GM21723 (cell line): Measurements from ENCODE around the gene PPM1K.
A peak's percentile ranks its signal among the peaks of the same experiment; 100 is the strongest.

ENCODE experiments used
- ATAC-seq: cut with Tn5 transposase; IDR thresholded peaks from one replicate; pipeline ENCODE4 v1.9.1; 2021; ENCODE audit warnings: mild to moderate bottlenecking, moderate library complexity; ENCODE audit not compliant: unreplicated experiment

PPM1K gene

DNA sequence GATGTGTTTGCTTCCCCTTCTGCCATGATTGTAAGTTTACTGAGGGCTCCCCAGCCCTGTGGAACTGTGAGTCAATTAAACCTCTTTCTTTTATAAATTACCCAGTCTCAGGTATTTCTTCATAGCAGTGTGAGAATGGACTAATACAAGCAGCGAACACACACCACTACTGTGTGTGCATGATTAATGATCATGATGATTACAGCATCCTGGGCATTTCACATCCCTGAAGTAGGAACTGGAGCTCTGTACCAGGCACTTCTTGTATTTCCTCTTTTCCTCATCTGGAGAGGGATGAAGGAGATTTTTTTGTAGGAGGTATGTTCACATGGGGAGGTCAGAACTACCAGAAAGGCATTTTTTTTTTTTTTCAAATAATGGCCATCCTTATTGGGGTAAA is 60.8 kb downstream of the PPM1K start:
- no peak for ATAC-seq

DNA sequence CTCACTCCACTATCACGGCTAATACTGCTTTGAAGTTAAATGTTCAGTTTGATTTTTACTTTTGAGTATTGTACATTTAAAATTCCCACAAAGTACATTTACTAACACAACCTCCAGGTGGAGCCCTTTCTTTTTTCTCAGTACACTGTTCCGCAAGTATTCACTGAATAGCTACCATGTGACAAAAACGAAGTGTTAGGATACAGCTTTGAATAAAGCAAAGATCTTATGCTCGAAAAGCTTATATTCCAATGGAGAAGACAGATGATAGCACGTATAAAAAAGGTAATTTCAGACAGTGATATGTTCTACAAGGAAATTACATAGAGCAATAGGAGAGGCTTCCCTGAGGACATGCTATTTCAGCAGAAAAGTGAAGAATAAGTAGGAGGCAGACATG is 65.3 kb downstream of the PPM1K start:
- ATAC-seq: no peak

DNA sequence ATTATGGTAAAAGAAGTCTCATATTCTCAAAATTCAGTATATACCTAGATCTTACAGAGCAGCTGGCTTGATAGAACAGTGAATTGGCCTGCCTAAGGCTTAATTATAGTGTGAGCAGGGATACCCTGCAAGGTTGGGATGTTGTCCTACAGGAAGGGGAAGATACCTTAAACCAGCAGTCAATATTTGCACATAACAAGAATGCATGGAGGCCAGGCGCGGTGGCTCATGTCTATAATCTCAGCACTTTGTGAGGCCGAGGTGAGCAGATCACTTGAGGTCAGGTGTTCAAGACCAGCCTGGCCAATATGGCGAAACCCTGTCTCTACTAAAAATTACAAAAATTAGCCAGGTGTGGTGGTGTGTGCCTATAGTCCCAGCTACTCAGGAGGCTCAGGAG is 67.2 kb downstream of the PPM1K start:
- no peak for ATAC-seq

DNA sequence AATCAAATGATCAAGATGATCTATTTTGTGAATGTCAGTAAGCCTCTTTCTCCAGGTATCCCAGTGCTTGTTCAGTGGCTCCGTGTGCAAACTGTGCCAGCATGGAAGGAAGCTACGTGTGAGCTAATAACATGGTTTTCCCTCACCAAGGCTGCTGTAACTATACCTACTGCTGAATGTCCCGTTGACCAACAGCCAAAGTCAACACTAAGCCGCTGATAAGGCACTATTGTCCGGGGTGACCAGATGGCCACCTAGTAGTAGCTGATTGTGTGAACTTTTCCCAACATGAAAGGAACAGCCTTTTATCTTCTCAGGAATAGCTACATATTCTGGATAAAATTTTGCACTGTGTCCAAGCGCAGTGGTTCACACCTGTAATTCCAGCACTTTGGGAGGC is 68.0 kb downstream of the PPM1K start:
- ATAC-seq: no peak

DNA sequence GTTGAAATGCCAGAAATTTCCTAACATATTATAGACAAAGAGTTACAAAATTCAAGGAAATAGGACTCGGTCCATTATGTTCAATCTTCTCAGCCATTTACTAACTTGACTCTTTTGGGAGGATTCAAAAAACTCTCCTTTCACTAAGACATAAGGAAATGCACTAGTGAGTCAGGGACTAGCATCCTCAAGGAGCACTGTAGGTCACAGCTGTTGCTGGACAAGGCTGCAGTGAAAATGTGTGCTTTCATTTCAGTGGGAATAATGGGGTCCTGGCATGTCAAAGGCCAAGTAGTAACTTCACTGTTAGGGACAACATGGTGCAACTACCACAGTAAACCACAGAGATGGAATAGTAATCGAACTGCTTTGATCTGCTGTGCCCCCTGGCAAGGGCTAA is 69.0 kb downstream of the PPM1K start:
- ATAC-seq: no peak

- peak; percentile 19 for ATAC-seq
Observed at GRCh38 chr4:88212253-88212561, 72.2 kb downstream of the PPM1K start.

DNA sequence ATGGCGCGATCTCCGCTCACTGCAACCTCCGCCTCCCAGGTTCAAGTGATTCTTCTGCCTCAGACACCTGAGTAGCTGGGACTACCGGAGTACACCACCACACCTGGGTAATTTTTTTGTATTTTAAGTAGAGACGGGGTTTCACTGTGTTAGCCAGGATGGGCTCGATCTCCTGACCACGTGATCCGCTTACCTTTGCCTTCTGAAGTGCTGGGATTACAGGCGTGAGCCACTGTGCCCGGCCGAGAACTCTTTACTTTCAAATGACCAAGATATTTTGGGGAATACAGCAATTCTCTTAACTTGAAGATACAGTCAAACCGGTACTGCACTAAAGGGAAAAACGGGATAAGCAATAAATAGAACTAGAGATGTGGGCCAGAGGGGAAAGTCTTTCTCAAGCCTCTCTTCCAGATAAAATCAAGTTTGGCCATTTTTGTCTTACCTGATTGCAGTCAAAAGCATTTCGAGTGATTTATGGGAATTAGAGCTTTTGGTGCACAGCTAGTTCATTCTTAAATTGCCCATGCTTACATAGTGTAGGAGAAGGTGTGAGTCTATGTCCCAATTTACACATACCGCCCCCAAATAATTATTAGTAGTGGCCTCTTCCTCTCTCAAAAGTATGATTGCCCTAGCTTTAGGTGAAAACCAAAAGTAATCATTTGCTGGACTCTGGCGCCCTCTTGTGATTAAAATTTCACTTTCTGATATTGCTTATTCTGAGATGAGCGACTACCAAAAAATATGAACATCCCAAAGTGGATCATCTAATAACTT is 72.7 kb downstream of the PPM1K start:
- ATAC-seq: peak; percentile 81

DNA sequence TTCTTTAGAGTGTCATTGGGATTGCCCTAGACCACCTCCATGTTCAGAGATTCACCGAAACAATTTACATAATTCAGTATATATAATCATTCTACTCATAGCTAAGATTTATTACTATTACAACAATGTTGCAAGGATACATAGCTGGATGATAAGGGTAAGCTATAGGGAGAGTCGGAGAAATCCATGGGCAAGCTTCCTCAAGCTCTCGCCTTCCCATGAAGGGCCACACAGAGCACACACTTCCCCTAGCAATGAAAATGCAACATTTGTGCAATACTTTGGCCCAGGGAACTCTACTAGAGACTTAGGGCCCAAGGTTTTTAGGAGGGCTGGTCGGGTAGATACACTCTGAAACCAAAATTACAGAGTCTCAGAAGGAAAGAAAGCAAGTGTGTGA is 76.2 kb downstream of the PPM1K start:
- ATAC-seq: no peak
